ENCODE data around the gene ADAMTS2.

DNA sequence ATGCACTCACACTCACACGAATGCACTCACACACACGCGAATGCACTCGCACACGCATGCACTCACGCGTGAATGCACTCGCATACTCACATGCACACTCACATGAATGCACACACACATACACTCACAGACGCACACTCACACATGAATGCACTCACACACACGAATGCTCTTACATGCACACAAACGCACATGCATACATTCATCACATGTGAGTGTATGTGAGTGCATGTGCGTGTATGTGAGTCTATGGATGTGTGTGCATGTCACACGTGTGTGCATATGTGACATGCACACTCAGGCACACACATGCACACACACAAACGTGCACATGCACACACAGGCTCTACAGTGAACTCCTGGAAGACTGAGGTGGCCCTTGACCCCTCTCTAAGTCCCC lies 121.7 kb downstream of the ADAMTS2 start:
- no peak for TF ChIP-seq POLR2A (IDR thresholded peaks at IDR 0.05)
- TF ChIP-seq, protein P1, sequence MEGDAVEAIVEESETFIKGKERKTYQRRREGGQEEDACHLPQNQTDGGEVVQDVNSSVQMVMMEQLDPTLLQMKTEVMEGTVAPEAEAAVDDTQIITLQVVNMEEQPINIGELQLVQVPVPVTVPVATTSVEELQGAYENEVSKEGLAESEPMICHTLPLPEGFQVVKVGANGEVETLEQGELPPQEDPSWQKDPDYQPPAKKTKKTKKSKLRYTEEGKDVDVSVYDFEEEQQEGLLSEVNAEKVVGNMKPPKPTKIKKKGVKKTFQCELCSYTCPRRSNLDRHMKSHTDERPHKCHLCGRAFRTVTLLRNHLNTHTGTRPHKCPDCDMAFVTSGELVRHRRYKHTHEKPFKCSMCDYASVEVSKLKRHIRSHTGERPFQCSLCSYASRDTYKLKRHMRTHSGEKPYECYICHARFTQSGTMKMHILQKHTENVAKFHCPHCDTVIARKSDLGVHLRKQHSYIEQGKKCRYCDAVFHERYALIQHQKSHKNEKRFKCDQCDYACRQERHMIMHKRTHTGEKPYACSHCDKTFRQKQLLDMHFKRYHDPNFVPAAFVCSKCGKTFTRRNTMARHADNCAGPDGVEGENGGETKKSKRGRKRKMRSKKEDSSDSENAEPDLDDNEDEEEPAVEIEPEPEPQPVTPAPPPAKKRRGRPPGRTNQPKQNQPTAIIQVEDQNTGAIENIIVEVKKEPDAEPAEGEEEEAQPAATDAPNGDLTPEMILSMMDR (IDR thresholded peaks at IDR 0.05): no peak

Measured in lower leg skin (tissue), 3 donors.